DMS 273 (cell line): Measurements from ENCODE around the gene C15orf62.

ENCODE experiments used
- DNase-seq: peaks from one replicate; lab custom pipeline; 2025; ENCODE audit not compliant: unreplicated experiment; lab: John Stamatoyannopoulos, UW

Gene C15orf62

DNA sequence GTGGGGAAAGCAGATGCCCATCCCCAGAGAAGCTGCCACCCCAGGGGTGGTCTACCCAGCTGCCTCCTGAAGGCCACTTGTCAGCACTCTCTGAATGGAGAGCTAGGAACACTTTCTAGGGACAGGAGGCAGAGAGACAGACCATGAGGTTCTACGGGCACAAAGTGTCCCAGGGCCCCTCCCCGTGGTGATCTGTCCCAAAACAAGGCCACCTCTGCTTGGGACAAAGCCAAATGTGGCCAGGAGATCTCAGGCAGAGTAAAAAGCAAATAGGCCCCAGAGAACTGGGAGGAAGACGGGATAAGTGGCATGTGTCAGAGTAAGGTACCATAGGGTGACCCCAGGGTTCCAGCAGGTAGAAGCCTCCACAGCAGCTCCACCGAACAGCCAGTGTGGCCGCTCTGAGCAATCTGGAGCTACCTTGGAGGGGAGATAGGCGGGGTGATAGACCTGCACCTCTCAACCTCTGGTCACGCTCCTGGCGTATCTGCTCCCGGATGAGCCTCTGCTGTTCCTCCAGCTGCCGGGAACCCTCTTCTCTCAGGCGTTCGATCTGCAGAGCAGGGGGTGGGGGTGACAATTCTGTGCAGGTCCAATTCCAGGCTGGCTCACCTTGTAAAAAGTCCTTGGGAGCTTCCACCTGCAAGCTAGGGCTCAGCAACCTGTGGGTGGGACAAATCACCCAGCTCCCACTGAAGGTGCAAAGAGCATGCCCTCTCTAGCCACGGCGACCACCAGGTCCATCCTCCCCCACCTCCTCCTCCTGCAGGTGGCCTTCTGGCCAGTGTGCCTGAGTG is 6.2 kb downstream of the C15orf62 start:
- DNase-seq = no peak

DNA sequence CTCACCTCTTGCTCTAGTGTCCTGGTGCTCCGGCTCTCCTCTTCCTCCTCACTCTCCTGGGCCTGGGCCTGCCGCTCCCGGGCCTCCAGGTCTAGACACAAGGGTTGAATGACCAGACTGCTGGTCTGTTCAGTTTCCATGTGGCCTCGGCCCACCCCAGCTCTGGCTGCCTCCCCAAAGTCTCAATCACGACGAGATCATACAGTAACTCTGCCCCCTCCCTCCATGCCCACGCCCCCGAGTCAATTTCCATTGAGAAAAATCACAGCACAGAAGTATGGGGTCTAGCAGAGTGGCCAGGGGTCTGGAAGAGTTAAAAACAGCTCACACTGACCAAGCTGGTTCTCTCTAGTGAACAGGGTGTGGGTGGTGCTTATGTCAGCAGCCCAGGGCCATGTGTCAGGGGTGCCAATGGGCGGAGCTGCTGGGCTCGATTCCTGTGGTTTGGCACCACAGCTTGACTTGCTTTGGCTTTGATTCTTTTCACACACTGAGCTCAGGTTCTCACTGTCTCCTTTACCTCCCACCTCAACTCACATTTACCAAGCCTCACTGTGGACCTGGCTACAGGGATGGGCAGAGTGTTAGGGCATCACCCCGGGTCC is 6.9 kb downstream of the C15orf62 start:
- DNase-seq = peak; percentile 14

DNA sequence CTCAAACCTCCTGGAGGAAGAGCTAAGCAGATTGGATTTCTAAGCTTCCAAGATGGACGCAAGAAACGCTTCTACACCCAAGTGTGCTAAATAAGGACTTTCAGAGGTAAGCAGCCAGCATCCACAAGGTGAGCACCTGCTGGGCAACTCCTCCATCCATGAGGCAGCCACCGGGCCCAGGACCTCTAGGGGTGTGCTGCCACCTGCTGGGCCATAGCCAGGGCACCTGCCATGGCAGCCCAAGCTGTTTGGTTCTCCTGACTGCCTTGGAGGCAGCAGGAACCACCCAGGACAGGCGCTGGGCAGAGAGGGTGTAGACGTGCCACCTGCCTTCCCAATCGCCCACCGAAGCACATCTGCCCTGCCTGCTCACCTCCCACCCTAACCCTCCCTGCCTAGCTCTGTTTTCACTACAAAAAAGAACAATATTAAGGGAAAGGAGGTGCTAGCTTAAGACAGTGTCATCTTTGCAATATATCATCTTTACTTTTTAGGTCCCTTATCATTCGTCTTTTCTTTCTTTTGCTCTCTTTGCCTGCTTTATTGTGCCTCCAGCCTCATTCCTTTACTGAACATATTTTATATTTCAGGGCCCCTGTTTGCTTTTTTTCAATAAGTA is 12.9 kb downstream of the C15orf62 start:
- peak; percentile 74 for DNase-seq

DNA sequence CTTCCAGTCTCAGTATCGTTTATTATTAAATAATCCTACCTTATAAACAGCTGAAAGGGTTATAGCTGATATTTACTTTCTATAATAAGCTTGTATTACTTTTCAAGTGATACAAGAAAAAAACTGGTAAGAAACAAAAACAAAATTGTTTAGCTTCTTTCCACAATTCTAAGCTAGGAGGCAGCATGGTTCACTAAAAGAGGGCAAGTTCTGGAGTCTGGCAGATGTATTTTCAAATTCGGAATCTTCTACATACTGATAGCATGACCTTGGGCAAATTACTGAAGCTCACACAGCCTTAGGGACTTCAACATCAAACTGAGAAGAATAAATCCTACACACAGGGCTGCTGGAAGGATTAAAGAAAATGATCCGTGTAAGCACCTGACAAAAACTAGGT is 15.4 kb downstream of the C15orf62 start:
- no peak for DNase-seq

DNA sequence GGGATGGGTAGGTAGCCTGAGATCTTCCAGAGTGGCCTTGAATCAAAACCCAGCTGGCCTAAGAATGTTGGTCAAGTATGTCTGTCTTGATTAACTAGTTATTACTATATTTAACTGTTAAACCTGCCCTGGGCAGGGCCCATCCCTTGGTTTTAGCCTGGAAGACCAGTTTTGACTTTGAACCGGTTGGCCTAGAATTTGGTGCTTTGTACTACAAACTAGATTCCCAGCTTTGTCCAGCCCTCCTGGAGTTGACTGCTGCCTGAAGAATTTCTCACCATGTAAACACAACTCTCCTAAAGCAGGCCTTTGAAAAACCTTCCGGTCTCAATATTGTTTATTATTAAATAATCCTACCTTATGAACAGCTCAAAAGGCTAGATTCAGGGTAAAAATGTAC is 16.0 kb downstream of the C15orf62 start:
- no peak for DNase-seq

DNA sequence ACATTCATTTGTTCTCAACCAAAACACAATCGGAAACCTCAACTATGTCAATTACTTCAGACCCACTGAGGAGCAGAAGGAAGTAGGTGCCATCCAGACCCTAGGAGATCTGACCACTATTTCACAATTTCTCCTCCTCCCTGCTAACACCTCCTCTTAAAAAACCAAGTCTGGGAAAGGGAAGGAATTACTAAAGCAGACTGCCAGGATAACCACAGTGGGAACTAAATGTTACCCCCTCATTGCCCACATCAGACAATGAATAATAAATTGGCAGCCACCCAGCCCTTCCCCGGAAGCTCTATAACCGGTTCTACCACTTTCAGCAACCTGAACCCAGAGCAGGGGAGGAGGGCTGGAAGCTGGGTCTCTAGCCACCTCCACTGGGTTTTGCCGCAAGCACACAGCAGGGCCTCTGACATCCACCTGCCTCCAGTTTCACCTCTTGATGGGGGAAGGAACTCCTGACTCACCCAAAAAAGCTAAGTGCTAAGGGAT is 17.6 kb downstream of the C15orf62 start:
- DNase-seq = no peak

DNA sequence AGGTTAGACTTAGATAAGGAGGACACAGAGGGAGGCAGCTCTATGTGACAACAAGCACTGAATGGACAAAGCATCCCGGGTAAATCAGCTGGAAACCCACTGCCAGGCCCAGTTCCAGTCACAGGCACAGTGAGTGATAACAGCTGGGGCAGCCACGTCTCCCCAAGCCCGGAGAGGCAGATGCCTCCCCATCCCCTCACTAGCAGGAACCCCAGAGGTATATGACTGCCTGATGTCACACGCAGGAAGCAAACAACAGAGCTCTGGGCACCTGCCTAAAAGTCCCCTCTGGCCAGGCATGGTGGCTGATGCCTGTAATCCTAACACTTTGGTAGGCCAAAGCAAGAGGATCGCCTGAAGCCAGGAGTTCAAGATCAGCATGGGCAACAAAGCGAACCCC is 18.2 kb downstream of the C15orf62 start:
- DNase-seq = no peak

DNA sequence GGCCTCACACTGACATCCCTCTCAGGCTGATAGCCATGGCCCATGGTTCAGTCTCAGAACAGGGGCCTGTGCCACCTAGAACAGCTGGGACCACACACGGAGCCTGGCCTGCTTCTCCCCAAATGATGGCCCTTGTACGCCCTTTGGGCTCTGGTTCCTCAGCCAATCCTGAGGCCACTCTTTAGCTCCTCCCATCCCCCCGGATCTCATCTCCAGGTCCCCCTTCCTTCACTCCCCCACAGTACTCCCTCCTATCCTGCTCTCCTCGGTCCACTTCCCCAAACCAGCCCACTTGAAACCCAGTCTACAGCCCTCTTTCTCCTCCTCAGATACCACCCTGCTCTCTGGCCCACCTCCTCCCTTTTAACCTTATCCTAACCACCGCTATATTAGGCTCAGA is 19.3 kb downstream of the C15orf62 start:
- no peak for DNase-seq

DNA sequence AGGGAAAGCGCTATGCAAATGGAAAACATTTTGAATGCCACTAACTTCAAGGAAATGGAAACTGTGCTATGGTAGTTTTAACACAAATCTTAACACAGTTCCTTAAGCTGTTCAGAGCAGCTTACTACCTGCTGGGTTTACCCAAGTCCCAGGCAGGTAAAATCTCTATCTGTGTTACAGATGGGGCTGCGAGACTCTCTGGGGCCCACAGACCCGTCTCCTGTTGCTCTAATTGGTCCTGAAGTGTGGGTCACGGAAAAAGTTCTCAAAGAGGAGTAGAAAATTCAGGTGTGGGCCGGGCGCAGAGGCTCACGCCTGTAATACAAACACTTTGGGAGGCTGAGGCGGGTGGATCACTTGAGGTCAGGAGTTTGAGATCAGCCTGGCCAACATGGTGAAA is 20.2 kb downstream of the C15orf62 start:
- no peak for DNase-seq

DNA sequence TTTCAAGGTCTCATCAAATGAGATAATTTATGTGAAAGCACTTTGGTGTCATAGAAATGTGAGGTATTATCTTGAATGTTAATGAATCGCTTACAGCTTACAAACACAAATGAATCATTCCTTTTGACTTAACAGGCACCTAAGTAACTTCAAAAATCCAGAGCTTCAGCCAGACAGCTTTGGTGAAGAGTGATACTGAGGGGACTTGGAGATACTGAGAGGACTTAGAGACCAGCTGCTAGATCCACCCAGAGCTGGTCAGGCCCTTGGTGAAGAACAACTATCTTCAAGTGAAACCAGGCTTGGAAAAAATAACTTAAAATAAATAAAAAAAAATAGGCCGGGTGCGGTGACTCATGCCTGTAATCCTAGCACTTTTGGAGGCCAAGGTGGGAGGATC is 20.9 kb downstream of the C15orf62 start:
- no peak for DNase-seq

DNA sequence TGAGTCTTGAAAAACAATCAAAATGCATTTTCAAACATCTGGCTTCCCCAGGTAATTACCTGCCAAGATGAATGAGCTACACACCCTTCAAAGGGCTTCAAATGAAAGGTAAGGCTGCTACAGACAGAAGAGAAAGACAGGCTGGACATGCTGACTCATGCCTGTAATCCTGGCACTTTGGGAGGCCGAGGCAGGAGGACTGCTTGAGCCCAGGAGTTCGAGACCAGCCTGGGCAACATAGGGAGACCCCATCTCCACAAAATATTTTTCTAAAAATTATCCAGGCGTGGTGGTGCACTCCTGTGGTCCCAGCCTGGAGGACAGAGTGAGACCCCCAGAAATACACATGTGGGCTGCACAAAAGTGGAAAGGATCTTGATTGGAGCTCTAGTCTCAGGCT is 22.6 kb downstream of the C15orf62 start:
- no peak for DNase-seq

DNA sequence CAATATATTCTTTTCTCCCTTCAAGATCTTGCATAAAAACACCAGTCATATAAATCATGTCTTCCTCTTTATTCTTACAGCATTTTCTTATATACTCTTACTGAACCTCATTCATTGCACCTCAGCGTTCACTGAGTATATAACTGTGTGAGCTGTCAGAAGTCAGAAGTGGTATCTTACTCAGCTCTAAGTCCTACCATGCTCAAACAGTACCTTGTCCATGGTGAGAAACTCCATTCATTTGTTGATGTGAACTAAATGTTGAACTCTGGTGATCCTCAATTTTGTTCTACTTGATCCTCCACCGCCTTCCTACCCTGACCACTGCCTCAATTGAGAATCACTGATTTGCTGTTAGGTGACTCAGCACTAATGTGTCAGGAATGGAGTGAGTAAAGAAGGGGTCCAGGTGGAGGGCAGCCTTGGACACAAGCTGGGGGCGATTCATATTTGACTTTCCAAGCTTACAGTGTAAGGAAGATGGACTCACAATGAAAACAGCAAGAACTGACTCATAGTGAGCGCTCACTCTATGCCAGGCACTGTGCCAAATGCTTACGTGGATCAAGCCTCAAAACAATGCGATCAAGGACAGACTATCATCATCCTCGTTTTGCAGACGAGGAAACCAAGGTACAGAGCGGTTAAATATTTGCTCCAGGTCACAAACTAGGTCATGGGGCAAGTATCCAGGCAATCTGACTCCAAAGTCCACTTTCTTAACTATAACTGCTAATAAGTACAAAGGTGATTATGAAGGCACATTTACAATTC is 23.6 kb downstream of the C15orf62 start:
- peak; percentile 17 for DNase-seq

DNA sequence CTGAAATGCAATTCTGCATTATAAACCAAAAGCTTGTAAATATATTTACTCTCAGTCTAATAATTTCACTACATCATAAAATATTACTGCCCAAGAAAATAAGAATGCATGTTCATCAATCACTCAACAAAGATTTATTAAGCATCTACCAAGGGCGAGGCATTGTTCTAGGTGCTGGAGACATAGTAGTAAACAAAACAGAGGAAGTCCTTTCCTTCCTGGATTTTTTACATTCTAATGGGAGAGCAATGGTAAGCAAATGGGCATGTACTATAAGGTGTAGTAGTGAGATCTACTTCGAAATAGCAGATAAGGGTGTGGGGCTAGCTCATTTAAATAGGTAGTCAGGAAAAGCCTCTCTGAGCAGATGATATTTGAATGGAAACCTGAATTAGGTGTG is 26.3 kb downstream of the C15orf62 start:
- DNase-seq = no peak

DNA sequence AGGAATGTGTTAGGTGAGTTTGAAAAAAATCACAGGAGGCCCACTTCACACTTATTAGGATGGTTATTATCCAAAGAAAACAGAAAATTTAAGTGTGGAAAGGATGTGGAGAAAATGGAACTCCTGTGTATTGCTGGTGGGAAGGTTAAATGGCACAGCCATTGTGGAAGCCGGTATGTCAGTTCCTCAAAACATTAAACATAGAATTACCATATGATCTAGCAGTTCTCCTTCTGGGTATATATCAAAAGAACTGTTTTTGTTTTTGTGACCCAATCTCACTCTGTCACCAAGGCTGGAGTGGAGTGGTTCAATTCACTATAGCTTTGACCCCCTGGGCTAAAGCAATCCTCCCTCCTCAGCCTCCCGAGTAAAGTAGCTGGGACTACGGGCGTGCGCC is 26.7 kb downstream of the C15orf62 start:
- DNase-seq = no peak

DNA sequence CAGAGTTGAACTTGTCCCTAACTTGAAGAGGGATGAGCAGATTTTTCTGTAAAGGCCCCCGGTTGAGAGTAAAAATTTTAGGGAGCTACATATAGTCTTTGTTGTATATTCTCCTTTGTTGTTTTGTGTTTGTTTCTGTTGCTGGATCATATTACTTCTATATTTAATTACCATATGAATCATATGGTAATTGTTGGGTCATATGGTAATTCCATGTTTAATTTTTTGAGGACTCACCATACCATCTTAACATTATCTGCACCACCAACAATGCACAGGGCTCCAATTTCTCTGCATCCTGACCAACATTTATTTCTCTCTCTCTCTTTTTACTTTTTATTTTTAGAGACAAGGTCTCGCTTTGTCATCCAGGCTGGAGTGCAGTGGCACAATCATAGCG is 29.7 kb downstream of the C15orf62 start:
- DNase-seq = no peak

DNA sequence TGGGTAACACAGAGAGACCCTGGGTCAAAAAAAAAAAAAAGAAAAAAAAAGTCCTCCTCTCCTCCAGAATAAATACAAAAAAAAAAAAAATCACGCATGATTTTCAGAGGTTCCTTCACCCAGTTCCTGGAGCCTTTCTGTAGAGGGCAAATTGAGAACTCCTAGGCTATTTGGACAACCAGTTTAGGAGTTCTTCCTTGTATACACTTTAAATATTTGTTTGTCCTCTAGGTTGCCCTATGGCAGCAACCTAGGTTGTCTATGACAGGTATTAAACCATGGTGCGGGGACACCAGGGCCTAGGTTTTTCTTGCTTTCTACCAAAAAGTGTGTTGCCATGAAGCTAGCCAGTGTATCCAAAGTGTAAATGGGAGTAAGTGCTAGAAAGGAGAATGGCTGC is 33.3 kb downstream of the C15orf62 start:
- DNase-seq = no peak

DNA sequence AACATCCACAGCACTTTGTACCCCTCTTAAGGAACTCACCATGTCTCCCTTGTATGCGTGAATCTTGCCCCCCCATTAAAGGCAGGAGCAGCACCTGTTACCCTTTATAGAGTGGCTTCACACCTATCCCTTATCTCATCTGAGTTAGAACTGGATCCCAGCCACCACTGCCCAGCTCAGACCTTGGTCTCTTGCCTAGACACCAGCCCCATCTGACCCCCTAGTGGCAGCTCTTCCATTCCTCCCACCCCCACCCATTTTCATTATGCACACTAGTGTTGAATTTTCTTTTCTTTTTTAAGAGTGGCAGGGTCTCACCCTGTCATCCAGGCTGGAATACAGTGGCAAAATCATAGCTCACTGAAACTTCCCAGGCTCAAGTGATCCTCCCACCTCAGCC is 33.9 kb downstream of the C15orf62 start:
- no peak for DNase-seq

DNA sequence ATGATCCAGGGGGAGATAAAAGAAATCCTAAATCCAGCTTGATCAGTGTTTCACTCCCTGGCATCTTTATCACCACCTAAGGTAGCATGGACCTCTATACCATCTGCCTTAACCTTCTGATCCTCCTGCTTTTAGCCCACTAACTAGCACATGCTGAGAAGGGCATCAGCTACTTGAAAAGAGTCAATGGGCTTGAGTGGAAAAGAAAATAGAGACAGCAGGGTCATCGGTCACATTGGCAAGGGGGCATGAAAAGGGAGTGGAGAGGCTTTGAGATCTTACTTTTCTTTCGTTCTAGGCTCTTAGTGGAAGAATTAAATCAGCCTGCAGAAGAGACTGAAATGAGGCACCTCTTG is 36.9 kb downstream of the C15orf62 start:
- peak; percentile 48 for DNase-seq

DNA sequence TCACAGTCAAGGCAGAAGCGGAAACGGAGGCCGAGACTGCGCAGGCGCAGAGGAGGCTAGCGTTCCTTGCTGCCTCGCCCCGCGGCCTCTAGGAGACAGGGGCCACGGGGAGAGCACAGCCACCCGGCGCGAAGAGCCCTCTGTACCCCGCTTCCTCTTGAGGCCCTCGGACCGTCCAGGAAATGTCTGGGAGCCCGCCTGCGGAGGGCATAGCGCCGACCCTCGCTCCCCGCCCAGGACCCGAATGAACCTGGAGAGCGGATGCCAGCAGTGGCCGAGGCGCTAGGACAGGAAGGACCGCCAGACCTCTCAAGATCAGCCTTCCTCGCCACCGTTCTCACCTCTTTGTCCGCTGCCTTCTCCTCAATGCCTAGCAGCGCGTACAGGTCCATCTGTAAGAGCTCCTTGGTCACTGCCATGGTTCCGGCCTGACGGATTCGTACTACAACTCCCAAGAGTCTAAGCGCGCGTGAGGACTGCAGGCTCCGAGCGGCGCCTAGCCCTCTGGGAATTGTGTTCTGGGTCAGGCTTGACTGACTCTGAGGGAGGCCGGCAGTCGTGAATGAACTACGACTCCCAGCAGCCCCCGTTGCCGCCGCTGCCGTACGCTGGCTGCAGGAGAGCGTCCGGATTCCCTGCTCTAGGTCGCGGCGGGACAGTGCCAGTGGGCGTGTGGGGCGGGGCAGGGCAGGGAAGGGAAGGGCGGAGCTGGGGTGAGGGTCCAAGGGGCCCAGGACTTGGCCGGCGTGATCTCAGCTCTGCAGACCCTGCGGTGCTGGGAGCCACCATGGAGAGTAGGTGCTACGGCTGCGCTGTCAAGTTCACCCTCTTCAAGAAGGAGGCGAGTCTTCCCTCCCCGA is 37.5 kb downstream of the C15orf62 start, which contains the start of the genes DNAJC17 and ZFYVE19:
Gene DNAJC17, minus strand, starts transcription at position 446 of the 860 bp plus-strand sequence. Its CDS starts 27 bp downstream, at position 419.
Gene ZFYVE19, plus strand, starts transcription at position 62 of the 860 bp plus-strand sequence. Its CDS starts 501 bp downstream, at position 563.
- DNase-seq = peak; percentile 98

DNA sequence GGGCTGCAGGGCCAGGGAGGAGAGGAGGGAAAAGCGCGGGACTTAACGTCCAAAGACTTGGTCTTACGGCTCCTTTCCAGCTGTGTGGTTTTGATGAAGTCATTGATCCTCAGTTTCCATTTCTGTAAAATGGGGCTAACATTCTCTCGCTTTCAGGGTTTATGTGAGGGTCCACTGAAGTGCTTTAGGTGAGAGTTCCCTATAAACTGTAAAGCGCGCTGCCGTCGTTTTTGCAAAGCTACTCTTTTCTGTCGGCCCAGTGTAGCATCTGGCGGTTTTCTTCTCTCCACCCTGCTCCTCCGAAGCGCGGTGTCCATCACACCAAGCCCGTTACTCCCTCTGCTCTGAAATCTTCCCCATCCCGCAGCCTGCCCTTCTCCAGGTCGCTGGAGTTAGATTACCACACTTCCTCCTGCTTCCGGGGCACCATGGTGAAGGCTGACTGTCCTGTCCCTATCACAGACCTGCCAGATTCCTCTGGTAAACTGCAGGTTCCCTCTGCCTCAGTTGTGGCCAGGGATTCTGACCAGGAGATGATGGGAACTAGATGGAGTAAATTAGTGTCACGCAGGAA is 38.2 kb downstream of the C15orf62 start:
- peak; percentile 44 for DNase-seq
